Measurements from ENCODE around the gene SLC39A3.

Gene SLC39A3

DNA sequence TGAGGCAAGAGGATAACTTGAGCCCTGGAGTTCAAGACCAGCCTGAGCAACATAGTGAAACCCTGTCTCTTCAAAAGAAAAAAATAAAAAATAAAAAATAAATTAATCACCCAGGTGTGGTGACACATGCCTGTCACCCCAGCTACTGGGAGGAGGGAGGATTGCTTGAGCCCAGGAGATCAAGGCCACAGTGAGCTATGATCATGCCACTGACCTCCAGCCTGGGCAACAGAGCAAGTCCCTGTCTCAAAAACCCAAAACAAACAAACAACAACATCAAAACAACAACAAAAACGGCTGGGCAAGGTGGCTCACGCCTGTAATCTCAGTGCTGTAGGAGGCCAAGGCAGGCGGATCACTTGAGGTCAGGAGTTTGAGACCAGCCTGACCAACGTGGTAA, 4.3 kb upstream of the SLC39A3 start:
- Mint-ChIP-seq H3K27me3 (ENCODE audit: low read depth, poor library complexity) (peaks cover 61% of the 10 kb centered on the region), H3K4me1 (peaks cover 4% of the 10 kb centered on the region), H3K9me3 (no peaks in the 10 kb centered on the region), H3K27ac (no peak overlapping the region), H3K4me3 (no peak overlapping the region), H3K36me3 (ENCODE audit: low read depth) (no peaks in the 10 kb centered on the region)
- no peak for DNase-seq
- TF ChIP-seq, protein P1, sequence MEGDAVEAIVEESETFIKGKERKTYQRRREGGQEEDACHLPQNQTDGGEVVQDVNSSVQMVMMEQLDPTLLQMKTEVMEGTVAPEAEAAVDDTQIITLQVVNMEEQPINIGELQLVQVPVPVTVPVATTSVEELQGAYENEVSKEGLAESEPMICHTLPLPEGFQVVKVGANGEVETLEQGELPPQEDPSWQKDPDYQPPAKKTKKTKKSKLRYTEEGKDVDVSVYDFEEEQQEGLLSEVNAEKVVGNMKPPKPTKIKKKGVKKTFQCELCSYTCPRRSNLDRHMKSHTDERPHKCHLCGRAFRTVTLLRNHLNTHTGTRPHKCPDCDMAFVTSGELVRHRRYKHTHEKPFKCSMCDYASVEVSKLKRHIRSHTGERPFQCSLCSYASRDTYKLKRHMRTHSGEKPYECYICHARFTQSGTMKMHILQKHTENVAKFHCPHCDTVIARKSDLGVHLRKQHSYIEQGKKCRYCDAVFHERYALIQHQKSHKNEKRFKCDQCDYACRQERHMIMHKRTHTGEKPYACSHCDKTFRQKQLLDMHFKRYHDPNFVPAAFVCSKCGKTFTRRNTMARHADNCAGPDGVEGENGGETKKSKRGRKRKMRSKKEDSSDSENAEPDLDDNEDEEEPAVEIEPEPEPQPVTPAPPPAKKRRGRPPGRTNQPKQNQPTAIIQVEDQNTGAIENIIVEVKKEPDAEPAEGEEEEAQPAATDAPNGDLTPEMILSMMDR (IDR thresholded peaks at IDR 0.05) = no peak

DNA sequence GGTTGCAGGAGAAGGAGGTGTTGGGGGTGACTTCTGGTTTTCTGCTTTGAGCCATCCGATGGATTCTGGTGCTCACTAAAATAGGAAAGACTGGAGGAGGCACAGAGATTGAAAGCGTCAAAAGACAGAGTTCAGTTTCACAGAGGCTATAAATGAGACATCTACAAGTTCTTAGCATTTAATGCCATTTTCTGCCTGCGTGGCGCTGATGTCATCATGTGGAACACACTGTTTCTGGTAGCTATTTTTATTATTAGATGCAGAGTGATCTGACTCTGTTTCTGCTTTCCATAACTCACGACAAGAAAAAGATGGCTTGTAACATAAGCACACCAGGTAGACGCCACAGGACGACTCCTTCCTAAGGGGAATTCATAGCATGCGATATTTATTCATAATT, 3.3 kb upstream of the SLC39A3 start:
- TF ChIP-seq, protein P1 (IDR thresholded peaks at IDR 0.05) = no peak
- H3K9me3 Mint-ChIP-seq = no peaks in the 10 kb centered on the region
- no peak overlapping the region for H3K4me3 Mint-ChIP-seq
- DNase-seq = no peak
- peaks cover 54% of the 10 kb centered on the region for H3K27me3 Mint-ChIP-seq (ENCODE audit: low read depth, poor library complexity)
- H3K27ac Mint-ChIP-seq = no peak overlapping the region
- peaks cover 4% of the 10 kb centered on the region for H3K36me3 Mint-ChIP-seq (ENCODE audit: low read depth)
- H3K4me1 Mint-ChIP-seq = peaks cover 11% of the 10 kb centered on the region

DNA sequence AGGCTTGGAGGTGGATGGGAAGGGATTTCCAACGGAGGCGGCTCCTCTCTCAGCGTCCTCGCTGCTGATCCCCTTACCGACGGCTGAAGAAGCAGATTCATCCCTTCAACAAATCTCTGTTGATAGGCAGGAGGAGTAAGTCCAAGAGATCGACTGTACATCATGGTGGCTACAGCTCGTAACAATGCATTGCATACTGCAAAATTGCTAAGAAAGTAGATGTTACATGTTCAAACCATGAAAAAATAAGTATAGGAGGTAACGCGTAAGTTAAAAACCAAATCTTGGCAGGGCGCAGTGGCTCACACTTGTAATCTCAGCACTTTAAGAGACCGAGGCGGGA, 468 bp upstream of the SLC39A3 start:
- H3K4me1 Mint-ChIP-seq = peaks cover 11% of the 10 kb centered on the region
- H3K36me3 Mint-ChIP-seq (ENCODE audit: low read depth) = peaks cover 28% of the 10 kb centered on the region
- TF ChIP-seq, protein P1 (IDR thresholded peaks at IDR 0.05) = no peak
- peak overlapping the region; percentile 86 for H3K4me3 Mint-ChIP-seq
- no peak for DNase-seq
- no peak overlapping the region for H3K27ac Mint-ChIP-seq
- peaks cover 34% of the 10 kb centered on the region for H3K27me3 Mint-ChIP-seq (ENCODE audit: low read depth, poor library complexity)
- H3K9me3 Mint-ChIP-seq = no peaks in the 10 kb centered on the region

DNA sequence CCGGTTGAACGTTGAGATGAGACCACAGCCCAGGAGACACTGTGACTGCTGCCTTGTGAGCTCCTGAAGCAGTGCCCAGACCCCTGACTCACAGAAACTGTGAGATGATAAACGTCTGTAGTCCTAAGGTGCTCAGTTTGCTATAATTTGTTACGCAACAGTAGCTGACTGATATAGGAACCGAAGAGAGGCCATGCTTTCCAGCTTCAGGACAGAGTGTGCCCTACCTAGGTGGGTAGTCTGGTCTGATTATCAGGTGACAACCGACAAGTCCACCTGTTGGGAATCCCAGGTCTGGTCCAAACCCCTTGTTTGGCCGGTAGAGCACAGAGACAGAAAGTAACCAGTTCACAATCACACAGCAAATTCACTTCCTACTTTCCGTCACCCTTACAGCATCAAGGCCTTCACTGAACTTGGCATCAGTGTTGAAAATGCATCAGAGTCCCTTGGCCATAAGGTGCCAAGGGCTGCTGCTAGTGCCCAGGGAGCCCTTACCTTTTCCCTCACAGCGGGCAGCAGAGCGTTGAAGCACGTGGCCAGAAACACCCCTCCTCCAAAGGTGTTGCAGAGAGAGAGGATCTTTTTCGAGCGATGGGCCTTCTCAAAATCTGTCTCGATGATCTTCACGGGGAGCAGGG, 3.1 kb downstream of the SLC39A3 start:
- TF ChIP-seq, protein P1 (IDR thresholded peaks at IDR 0.05) = no peak
- Mint-ChIP-seq H3K4me1 (peaks cover 23% of the 10 kb centered on the region), H3K27me3 (ENCODE audit: low read depth, poor library complexity) (peaks cover under 1% of the 10 kb centered on the region), H3K36me3 (ENCODE audit: low read depth) (peaks cover 39% of the 10 kb centered on the region), H3K4me3 (no peak overlapping the region), H3K9me3 (no peaks in the 10 kb centered on the region), H3K27ac (no peak overlapping the region)
- no peak for DNase-seq

DNA sequence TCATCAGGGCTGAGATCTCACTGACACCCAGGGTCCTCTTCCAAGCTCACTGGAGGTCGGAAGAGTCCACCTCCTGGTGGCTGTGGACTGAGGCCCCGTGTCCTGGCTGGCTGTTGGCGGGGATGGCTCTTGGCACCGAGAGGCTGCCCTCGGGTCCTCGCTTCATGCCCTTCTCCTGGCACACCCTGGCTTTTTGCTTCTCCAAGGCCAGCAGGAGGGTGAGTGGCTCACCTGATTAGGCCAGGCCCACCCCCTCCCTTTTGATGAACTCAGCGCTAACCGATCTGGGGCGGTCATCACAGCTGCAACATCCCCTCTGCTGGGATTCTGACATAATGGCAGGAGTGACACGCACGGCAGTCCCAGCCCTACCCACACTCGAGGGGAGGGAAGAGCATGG, 4.4 kb downstream of the SLC39A3 start:
- no peak overlapping the region for H3K4me3 Mint-ChIP-seq
- peaks cover 39% of the 10 kb centered on the region for H3K36me3 Mint-ChIP-seq (ENCODE audit: low read depth)
- no peaks in the 10 kb centered on the region for H3K27me3 Mint-ChIP-seq (ENCODE audit: low read depth, poor library complexity)
- H3K9me3 Mint-ChIP-seq = no peaks in the 10 kb centered on the region
- no peak for DNase-seq
- H3K27ac Mint-ChIP-seq = no peak overlapping the region
- H3K4me1 Mint-ChIP-seq = peaks cover 23% of the 10 kb centered on the region
- TF ChIP-seq, protein P1 (IDR thresholded peaks at IDR 0.05) = no peak

DNA sequence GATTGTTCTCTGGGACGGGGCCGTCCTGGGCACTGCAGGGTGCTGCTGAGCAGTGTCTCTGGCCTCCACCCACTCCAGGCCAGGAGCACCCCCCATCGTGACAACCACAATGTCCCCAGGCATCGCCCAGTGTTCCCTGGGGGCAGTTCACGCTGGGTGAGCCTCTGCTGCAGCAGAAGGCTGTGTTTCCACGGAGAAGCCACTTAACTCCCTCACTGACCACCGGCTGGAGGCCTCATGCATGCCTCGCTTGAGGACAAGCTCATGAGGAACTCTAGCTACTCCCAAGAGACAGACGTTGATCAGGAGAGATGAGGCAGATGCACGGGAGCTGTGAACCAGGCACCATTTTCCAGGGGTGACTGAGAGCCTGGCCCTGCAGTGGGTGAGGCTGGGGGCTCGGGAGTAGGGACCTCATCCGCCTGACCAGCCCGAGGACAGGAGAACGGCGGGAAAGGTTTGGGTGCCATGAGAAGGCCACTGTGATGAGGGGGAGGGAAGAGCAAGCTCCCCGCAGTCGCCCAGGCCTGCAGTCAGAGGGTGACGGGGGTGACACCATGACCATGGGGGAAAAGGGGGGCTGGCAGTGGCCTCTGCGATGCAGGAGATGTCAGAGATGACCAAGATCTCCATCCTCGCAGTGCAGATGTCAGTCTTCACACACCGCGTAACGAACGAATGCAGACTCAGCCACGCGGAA, 5.1 kb downstream of the SLC39A3 start:
- Mint-ChIP-seq H3K27ac (no peak overlapping the region), H3K4me3 (no peak overlapping the region)

More for the DNA sequence above, 5.1 kb downstream of the SLC39A3 start:
- peaks cover 39% of the 10 kb centered on the region for H3K36me3 Mint-ChIP-seq (ENCODE audit: low read depth)
- no peak for DNase-seq
- no peaks in the 10 kb centered on the region for H3K27me3 Mint-ChIP-seq (ENCODE audit: low read depth, poor library complexity)
- H3K9me3 Mint-ChIP-seq = no peaks in the 10 kb centered on the region
- H3K4me1 Mint-ChIP-seq = peaks cover 23% of the 10 kb centered on the region
- TF ChIP-seq, protein P1 (IDR thresholded peaks at IDR 0.05) = no peak

All from nephron progenitor cell (in vitro differentiated cells).